Panc1 (cell line): ENCODE data around the gene HSPB7. TPM values are rescaled to one million over a fixed set of nuclear protein-coding genes. Genes with fewer than 3 reads are reported as not detected.

ENCODE experiments used
- ATAC-seq: fragments of 200-7000 bp; cut with Tn5 transposase; 2 replicates; pipeline ENCODE4 v1.9.1; 2020; ENCODE audit warnings: mild to moderate bottlenecking, moderate library complexity
- BruUV-seq: library from RNA; stranded (reverse); fragments of 400-500 nt; replicated peaks from 2 replicates; lab custom pipeline; 2021; lab: Mats Ljungman, UMichigan
- CTCF ChIA-PET: fragments of 300-600 bp; sonication (Branson Sonifier 250); formaldehyde crosslinking; loops from one replicate; lab custom pipeline; 2022; ENCODE audit warnings: antibody characterized with exemption; lab: Charles Lee
- POLR2A ChIA-PET: fragments of 300-600 bp; sonication (Branson Sonifier 250); formaldehyde crosslinking; loops from one replicate; lab custom pipeline; 2022; ENCODE audit warnings: antibody characterized with exemption; lab: Charles Lee
- DNase-seq: peaks from one replicate; pipeline ENCODE4 v3.0.0-alpha.2; 2010; ENCODE audit warnings: low read depth, low spot score
- H3K27ac ChIP-seq: 2 replicates; pipeline ENCODE4 v1.5.1; 2011; ENCODE audit warnings: mild to moderate bottlenecking, low read length, inconsistent platforms
- H3K27me3 ChIP-seq: fragments of 200-500 bp; sonication (Bioruptor generic); 2 replicates; pipeline ENCODE4 v1.6.0; 2014; ENCODE audit warnings: low read length, inconsistent platforms; ENCODE audit not compliant: control insufficient read depth, insufficient read depth
- H3K36me3 ChIP-seq: fragments of 200-500 bp; sonication (Bioruptor generic); 2 replicates; pipeline ENCODE4 v1.5.1; 2014; ENCODE audit warnings: inconsistent platforms, mild to moderate bottlenecking, low read length, moderate library complexity; ENCODE audit not compliant: control insufficient read depth, insufficient read depth
- H3K4me1 ChIP-seq: 2 replicates; pipeline ENCODE4 v1.5.1; 2011; ENCODE audit warnings: inconsistent platforms, mild to moderate bottlenecking, low read length, moderate library complexity; ENCODE audit not compliant: control insufficient read depth, insufficient read depth
- H3K4me3 ChIP-seq, 2 experiments: 2 replicates each; pipeline ENCODE4 v1.5.1; 2011 to 2012; ENCODE audit warnings: low read depth in 2 of 2, low read length in 2 of 2, mild to moderate bottlenecking in 2 of 2, inconsistent platforms in 1 of 2, moderate library complexity in 1 of 2
- H3K9me3 ChIP-seq: fragments of 200-500 bp; sonication (Bioruptor generic); 2 replicates; pipeline ENCODE4 v1.5.1; 2014; ENCODE audit warnings: low read depth, mild to moderate bottlenecking, inconsistent platforms, low read length, moderate library complexity; ENCODE audit not compliant: control insufficient read depth, insufficient read depth
- CTCF ChIP-seq: fragments of 450-650 bp; IDR thresholded peaks from 2 replicates; pipeline ENCODE4 v1.5.1; 2017; ENCODE audit warnings: mild to moderate bottlenecking
- POLR2AphosphoS5 ChIP-seq: IDR thresholded peaks from 2 replicates; pipeline ENCODE4 v1.6.1; 2012; ENCODE audit warnings: mild to moderate bottlenecking, low read depth, low read length, moderate library complexity
- REST ChIP-seq, 2 experiments: IDR thresholded peaks; 2 replicates each; pipeline ENCODE4 v1.6.1; 2011 to 2012; ENCODE audit warnings: low read depth in 2 of 2, control low read depth in 1 of 2, low read length in 1 of 2, mild to moderate bottlenecking in 1 of 2, moderate library complexity in 1 of 2; ENCODE audit not compliant: insufficient read depth in 1 of 2
- SIN3A ChIP-seq: IDR thresholded peaks from 2 replicates; pipeline ENCODE4 v1.6.1; 2012; ENCODE audit warnings: low read depth, mild to moderate bottlenecking, low read length, moderate library complexity, borderline replicate concordance; ENCODE audit not compliant: insufficient read depth
- TCF7L2 ChIP-seq: IDR thresholded peaks from 2 replicates; pipeline ENCODE4 v1.6.1; 2011; ENCODE audit warnings: mild to moderate bottlenecking, low read depth, low read length, inconsistent platforms
- in situ Hi-C: cut with HindIII; loops from 2 replicates; pipeline ENCODE4 v1.10.0; 2016; ENCODE audit warnings: low sequenced_read_pairs, low pct_unique_long_range_greater_than_20kb
- intact Hi-C: fragments of 100-400 bp; cut with micrococcal nuclease; formaldehyde crosslinking; loops from one replicate; pipeline ENCODE4 v1.10.0; 2022; ENCODE audit not compliant: unreplicated experiment
- total RNA-seq: library from RNA; stranded (reverse); gene quantifications from one replicate; pipeline ENCODE4 v1.2.1, GENCODE V29; 2021; ENCODE audit not compliant: unreplicated experiment

The HSPB7 gene
- total RNA-seq, 1 experiment from 2014 or later, result 0.10 TPM

DNA sequence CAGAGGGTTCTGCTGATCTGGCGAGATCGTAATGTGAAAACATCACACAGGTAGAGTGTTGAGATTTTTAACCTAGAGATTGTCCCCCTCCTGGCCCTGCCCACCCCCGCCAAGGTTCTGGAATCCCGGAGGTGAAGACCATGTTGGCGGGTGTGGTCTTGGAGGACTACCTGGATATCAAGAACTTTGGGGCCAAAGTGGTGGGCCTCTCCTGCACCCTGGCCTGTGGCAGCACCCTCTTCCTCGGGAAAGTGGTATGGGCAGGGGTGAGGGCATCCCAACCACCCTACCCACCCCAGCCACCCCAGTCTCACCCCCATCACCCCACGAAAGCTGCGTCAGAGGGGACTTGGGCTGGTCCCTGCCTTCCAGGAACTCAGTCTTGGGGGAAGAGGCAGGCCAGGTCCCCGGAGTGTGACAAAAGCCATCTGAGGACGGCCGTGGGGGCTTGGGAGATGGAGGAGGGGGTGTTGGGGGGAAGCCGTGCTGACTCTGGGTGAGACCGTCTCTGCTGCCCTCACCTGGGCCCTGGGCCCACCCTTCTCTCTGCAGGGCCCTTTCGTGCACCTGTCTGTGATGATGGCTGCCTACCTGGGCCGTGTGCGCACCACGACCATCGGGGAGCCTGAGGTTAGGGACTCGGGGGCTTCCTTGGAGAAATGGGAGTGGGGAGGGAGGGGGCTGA lies 30.1 kb upstream of the HSPB7 start:
- DNase-seq, result no peak
- no peak for ATAC-seq
- ChIA-PET POLR2A (interaction anchor here (0.7 kb wide), 1 partner anchor 20 kb away, joined by 3 read pairs; no protein-coding TSS in a partner anchor), CTCF (interaction anchor here (0.6 kb wide), 1 partner anchor 20 kb away, joined by 3 read pairs; no protein-coding TSS in a partner anchor)
- no peaks in the 10 kb centered on the region for H3K9me3 ChIP-seq
- no peaks in the 10 kb centered on the region for H3K27me3 ChIP-seq
- no peak for TF ChIP-seq POLR2AphosphoS5
- TF ChIP-seq TCF7L2, result no peak
- TF ChIP-seq SIN3A, result no peak
- no peak for TF ChIP-seq REST (IDR thresholded peaks at IDR 0.05; ENCODE audit: insufficient read depth in 1 of 2, low read depth in 2 of 2, low read length in 1 of 2)
- TF ChIP-seq CTCF, result no peak
- no peaks in the 10 kb centered on the region for H3K36me3 ChIP-seq
- H3K4me1 ChIP-seq, result no peaks in the 10 kb centered on the region
- no peak overlapping the region for H3K27ac ChIP-seq
- in situ Hi-C loops (no loop called here), intact Hi-C loops (no loop called here)
- BruUV-seq, result no TSS peak
- no peak overlapping the region for H3K4me3 ChIP-seq

DNA sequence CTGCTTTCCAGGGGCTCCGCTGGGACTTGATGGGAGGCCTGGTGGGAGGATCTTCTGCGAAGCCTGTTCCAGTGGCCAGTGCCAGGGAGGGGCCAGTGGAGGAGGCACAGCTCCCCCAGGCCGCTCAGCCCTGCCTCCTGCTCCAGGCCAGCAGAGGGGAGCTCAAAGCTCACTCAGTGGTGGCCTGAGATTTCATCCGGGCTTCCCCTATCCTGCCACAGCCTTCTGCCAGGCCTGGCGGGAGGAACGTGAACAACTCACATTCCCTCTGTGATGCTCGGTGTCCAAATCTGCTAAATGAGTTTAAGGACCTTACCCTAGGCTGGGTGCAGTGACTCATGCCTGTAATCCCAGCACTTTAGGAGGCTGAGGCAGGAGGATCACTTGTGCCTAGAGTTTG lies 29.0 kb upstream of the HSPB7 start:
- BruUV-seq, result no TSS peak
- H3K4me1 ChIP-seq, result no peaks in the 10 kb centered on the region
- no peak for DNase-seq
- intact Hi-C loops, result no loop called here
- no peak overlapping the region for H3K4me3 ChIP-seq
- ATAC-seq, result peak; percentile 34; the same call in 1 of the 2 replicates
- in situ Hi-C loops, result no loop called here
- no peak for TF ChIP-seq POLR2AphosphoS5
- no peak for TF ChIP-seq REST (IDR thresholded peaks at IDR 0.05; ENCODE audit: insufficient read depth in 1 of 2, low read depth in 2 of 2, low read length in 1 of 2)
- TF ChIP-seq SIN3A, result no peak
- no peak for TF ChIP-seq TCF7L2
- no peak for TF ChIP-seq CTCF
- H3K27ac ChIP-seq, result no peak overlapping the region
- H3K27me3 ChIP-seq, result no peaks in the 10 kb centered on the region
- POLR2A ChIA-PET, result no interaction called here
- no peaks in the 10 kb centered on the region for H3K9me3 ChIP-seq
- CTCF ChIA-PET, result no interaction called here
- H3K36me3 ChIP-seq, result no peaks in the 10 kb centered on the region
